Right lung (tissue), 5 donors: ENCODE data around the gene UBE2E1. TPM values are rescaled to one million over a fixed set of nuclear protein-coding genes. Genes with fewer than 3 reads are reported as not detected.
A peak's percentile ranks its signal among the peaks of the same experiment; 100 is the strongest.
"Not testable (repeated sequence)": the region's sequence is repeated elsewhere in the genome, so short reads cannot be mapped to it uniquely, and the experiment has no call there.

ENCODE experiments used
- DNase-seq, 2 donors: peaks; one replicate each; pipeline ENCODE4 v3.0.0-alpha.2; 2013
- polyA plus RNA-seq, 5 donors: library from polyadenylated mRNA; unstranded; fragments of 120-200 nt; gene quantifications; one replicate each; pipeline versions ENCODE4 v1.2.1 to v1.2.3, GENCODE V29; 2013; ENCODE audit warnings: inconsistent platforms in 1 of 5, low replicate concordance in 1 of 5; ENCODE audit not compliant: insufficient read length in 5 of 5, insufficient read depth in 1 of 5

UBE2E1 gene
- polyA plus RNA-seq, 5 donors = 164 to 227 (median 220) TPM

GRCh38 chr3:23915537-23916108 lies 109.9 kb downstream of the UBE2E1 start:
- DNase-seq = no peak

- DNase-seq = peak in 1 of 2 donors; percentile 19
Measured at GRCh38 chr3:23916152-23916885, 110.6 kb downstream of the UBE2E1 start.

GRCh38 chr3:23916886-23917678 lies 111.3 kb downstream of the UBE2E1 start, which contains the start of the genes NKIRAS1 and RPL15:
Gene NKIRAS1 (minus strand): TSS chr3:23916990. CDS start chr3:23910904, 6,086 bp downstream.
Gene RPL15 (plus strand): TSS chr3:23917132. CDS start chr3:23917860, 728 bp downstream.
- peak; percentile 96 to 97 for DNase-seq

DNA sequence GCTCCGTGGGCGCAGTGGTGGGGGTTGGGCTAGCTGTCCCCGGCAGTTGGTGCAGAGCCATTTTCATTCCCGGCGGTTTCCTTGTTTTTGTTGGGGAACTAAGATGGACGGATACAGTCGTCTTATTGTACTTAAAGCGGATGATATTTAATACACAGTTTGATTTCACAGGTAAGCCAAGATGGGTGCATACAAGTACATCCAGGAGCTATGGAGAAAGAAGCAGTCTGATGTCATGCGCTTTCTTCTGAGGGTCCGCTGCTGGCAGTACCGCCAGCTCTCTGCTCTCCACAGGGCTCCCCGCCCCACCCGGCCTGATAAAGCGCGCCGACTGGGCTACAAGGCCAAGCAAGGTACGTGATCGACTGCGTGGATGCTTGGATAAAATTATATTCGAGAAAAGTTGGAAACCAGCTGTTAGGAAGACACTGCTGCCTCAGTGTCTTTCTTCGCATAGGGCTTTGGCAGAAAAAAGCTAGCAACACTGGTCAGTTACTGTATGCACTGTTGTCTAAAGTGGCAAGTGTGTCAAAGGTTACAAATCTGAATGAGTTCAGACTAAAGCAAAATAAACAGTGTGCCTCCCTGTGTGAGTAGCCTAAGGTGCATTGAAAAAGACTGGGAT lies 112.0 kb downstream of the UBE2E1 start:
- DNase-seq = not testable (repeated sequence)

DNA sequence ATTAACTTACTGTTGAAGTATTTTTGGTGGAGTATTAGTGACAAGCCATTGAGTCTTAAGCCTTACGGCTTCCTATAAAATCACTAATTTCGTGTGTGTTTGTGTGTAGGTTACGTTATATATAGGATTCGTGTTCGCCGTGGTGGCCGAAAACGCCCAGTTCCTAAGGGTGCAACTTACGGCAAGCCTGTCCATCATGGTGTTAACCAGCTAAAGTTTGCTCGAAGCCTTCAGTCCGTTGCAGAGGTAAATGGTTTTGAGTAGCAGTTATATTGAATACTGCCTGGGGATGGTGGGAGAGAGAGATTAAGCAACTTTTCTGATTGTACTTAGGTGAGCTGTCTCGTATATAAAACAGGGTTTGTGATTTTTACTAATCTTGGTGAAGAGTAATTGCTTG lies 112.6 kb downstream of the UBE2E1 start:
- not testable (repeated sequence) for DNase-seq

DNA sequence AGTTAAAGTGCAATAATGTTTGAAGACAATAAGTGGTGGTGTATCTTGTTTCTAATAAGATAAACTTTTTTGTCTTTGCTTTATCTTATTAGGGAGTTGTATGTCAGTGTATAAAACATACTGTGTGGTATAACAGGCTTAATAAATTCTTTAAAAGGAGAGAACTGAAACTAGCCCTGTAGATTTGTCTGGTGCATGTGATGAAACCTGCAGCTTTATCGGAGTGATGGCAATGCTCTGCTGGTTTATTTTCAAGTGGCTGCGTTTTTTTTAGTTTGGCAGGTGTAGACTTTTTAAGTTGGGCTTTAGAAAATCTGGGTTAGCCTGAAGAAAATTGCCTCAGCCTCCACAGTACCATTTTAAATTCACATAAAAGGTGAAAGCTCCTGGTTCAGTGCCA lies 113.9 kb downstream of the UBE2E1 start:
- no peak for DNase-seq

DNA sequence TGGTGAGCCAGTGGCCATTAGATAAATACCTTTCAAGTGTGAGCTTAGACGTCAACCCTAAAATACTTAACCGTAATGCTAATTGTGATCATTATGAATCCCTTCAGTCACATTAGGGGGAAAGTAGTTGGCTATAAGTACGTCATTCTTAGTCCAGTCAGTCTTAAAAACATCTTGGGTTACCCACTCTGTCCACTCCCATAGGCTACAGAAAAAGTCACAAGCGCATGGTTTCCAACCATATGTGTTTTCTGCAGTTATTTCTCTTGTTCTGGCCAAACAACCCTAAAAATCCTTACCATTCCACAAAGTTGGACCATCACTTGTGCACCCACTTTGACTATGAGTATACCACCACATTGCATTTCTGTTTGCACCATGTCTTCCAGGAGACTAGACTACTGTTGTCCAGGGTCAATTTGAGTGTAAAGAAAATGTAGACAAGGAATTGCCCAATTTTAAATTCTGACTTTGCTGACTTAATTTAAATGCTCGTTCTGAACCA lies 114.4 kb downstream of the UBE2E1 start:
- DNase-seq = no peak

DNA sequence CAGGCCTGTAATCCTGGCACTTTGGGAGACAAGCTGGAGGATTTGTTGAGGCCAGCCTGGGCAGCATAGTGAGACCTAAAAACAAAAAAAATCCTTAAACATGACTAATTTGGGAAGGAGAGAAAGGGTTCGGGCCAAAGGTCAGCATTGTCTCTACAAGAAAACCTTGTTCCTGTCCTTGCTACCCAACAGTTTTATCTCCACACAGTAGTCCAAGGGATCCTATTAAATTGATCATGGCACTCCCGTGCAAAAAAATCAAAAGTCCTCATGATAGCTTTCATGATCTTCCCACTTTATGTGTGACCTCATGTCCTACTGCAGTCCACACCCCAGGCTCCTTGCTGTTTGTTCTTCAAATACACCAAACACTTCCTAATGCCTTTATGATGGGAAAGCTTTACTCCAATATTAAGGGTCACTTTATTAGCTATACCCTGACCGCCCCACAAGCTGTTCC lies 115.3 kb downstream of the UBE2E1 start:
- DNase-seq = no peak

DNA sequence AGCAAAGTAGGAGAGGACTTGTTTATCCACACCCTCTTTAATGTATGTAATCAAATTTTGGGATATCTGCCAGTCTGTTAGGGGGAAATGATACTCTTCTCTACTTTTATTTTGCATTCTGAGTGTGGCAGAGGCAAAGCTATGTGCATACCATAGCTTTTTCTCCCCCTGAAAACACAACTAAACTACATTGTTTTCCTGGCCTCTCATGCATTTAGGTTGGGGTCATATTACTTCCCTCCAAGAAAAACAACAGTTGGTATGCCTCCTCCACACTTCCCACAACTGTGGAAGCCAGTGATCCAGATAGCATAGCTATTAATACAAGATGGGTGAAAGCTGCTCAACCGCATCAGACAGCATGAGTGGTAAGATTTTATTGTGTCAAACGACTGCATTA lies 118.0 kb downstream of the UBE2E1 start:
- DNase-seq = peak in 1 of 2 donors; percentile 69

DNA sequence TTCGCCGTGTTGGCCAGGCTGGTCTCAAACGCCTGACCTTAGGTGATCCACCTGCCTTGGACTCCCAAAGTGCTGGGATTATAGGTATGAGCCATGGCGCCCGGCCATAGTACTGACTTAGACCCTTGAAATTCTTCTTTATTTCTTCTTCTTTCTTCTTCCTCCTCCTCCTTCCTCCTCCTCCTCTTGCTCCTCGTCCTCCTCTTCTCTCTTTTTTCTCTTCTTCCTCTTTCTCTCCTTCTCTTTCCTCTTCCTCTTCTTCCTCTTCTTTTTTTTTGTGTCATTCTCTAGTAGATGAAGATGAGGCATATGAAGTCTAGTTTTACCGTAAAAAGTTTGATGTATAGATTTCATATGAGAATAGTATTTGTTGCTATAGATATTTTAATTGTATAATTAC lies 120.5 kb downstream of the UBE2E1 start:
- DNase-seq = no peak

DNA sequence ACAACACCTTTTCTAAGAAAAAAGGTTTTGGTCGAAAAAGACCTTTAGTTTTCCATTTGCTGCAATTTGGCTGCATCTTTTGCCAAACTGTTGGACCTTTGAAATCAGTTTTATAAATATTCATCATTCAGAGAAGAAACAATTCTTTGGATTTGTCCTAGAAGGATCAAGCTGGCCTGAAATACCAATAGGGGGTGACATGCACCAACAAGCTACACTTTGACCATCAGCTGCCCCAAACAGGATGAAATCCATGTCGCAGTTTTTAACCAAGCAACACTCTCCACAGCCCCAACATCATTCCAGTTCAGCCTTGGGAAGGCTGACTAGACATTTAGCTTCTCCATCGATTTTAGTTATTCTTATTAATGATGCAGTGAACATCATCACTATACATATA lies 121.0 kb downstream of the UBE2E1 start:
- no peak for DNase-seq

- no peak for DNase-seq
Measured at GRCh38 chr3:23928524-23928923, 122.8 kb downstream of the UBE2E1 start.

GRCh38 chr3:23931597-23931996 lies 125.8 kb downstream of the UBE2E1 start:
- DNase-seq = no peak

DNA sequence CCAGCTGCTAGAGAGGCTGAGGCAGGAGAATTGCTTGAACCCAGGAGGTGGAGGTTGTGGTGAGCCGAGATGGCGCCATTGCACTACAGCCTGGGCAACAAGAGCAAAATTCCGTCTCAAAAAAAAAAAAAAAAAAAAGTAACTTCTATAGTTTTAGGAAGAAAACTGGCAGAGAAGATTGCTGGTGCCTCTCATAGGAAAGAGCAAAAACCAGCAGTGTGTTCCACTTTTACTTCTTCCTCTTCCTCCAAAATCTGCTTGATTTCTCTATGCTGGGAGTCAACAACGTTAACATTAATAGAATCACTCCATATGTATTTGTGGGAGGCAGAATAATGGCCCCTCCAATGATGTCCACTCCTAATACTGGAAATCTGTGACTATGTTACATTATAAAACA lies 126.8 kb downstream of the UBE2E1 start:
- no peak for DNase-seq

DNA sequence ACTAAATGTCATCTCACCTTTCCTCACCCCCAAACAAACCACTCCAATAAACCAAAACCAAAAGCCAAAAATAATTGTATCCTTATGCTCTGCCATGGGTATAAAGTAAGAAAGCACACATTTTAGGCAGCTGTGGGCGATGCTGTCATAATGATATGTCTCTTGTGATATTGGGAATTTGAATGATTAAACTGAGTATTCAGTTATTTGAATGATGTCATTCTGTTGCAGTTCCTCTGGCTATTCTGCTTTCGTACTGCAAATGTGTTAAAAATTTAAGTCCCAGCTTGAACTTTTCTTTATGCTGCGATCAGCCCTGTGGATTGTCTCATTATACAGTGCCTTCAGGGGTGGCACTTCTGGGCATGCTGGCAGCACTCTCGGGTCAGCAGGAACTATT lies 128.5 kb downstream of the UBE2E1 start:
- no peak for DNase-seq

GRCh38 chr3:23937296-23937695 lies 131.5 kb downstream of the UBE2E1 start:
- DNase-seq = no peak

DNA sequence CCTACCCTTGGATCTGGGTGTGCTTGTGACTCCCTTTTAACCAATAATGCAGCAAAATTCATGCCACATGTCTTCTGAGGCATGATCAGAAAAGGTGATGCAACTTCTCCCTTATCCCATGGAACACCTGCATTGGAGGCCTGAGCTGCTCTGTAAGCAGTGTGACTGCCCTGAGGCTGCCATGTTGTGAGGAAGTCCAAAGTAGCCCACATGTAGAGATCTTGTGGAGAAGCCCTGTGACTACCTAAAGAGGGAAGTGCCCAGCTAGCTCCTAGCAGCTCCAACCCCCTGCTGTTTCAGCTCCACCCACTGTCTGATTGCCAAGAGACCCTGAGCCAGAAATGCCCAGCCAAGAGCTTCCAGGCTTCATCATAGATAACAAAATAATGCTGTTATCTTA lies 132.9 kb downstream of the UBE2E1 start:
- DNase-seq = no peak

DNA sequence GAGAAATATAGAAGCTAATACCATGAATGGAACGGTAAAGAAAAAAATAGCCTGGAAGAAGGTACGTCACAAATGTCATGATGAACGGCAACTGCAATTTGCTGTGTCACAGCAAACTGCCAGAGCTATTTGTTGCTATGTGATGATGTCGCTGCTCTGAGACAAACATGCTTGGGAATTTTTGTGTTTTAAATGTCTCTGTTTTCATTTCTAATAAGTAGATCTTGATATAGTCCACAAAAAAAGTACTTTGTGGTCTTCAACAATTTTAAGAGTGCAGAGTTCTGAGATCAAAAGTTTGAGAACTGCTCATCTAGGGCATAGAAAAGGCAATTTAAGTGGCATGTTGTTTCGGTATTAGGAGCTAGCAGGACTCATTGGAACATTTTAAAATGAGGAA lies 135.0 kb downstream of the UBE2E1 start:
- no peak for DNase-seq
